NCI-H187 treated with DMSO at 0.1 percent for 48 hours (cell line): ENCODE data around the gene MYCBP2.
"Not testable (repeated sequence)": the region's sequence is repeated elsewhere in the genome, so short reads cannot be mapped to it uniquely, and the experiment has no call there.

Experiments used
- DNase-seq: peaks from one replicate; lab custom pipeline; 2025; lab: John Stamatoyannopoulos, UW

The MYCBP2 gene

DNA sequence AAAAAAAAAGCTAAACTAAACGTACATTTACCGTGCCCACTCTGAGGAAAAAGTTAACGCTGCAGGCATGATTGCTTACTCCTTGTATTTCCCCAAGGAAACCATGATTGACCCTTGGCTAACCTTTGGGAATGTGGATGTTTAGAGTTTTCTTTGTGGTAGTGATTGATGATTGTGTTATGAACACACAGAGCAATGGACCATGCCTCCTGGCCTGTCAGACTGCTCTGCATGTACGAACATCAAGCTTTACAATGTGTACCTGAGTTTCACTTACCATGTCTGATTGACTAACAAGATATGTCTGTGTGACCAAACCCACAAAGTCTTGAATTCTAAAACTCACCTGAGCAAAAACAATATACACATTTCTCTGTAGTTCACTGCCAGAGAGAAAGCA is 35.1 kb downstream of the MYCBP2 start:
- DNase-seq: no peak

DNA sequence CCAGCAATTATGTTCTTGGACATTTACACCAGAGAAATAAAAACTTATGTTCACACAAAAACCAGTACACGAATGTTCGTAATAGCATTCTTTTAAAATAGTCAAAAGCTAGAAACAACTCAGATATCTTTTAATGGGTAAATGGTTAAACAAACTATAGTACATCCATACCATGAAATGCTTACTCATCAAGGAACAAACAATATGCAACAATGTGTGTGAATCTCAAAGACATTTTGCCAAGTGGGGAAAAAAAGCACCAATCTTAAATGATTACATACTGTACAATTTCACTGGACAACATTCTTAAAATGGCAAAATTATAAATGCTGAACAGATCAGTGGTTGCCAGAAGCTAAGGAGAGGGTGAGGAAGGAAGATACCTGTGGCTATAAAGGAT is 36.6 kb downstream of the MYCBP2 start:
- no peak for DNase-seq

DNA sequence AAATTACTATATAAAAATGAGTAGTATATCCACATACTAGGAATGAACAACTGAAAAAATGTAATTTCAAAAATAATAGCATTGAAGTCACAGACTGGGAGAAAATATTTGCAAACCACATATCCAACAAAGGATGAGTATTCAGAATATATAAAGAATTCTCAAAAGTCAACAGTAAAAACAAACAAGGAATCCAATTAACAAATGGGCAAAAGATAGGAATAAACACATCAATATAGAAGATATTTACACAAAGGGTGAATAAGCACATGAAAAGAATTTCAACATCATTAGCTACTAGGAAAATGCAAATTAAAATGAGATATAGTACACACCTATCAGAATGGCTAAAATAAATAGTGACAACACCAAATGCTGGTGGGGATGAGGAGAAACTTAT is 37.0 kb downstream of the MYCBP2 start:
- DNase-seq: no peak

DNA sequence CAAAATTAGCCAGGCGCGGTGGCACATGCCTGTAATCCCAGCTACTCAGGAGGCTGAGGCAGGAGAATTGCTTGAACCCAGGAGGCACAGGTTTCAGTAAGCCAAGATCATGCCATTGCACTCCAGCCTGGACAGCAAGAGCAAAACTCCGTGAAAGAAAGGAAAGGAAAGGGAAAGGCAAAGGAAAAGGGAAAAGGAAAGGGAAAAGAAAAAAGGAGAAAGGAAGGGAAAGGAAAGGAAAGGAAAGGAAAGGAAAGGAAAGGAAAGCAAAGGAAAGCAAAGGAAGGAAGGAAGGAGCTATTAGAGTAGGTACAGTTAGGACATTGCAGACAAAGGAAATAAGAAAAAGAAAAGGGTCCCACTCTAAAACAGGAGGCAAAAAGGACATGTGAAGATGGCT is 41.3 kb downstream of the MYCBP2 start:
- DNase-seq: not testable (repeated sequence)

DNA sequence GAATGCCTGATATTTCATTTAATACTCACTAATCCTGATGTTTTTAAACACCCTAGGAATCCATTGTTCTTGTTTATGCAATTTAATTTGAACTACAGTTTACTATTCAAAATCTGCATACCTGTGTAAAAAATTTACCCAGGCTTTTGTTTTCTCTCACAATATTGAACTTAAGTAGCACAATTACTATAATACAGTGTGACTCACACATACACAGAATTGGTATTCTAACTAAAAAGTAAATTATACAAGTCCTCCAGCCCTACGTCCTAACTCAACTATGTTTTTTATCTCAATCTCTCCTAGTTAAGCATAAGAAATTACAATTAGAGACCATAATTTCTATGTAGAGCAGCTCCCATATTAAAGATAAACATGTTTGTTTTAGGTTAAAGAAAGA is 41.8 kb downstream of the MYCBP2 start:
- no peak for DNase-seq

DNA sequence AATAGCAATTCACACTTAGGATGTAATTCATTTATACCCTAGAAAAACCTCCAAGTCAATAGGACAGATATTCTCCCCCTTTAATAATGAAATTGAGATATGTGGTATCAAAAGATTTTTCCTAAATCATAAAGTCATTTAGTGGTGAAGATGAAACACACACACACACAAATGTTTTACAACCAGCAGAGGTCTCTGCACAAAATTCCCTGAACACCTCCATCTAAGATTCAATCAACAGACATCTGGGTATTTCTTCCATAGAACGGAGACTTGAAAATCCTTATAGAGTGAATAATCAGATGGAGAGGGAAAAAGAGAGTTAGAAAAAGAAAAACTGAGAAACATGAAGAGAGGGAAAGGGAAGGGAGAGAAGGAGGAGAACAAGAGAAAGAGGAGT is 52.8 kb downstream of the MYCBP2 start:
- DNase-seq: no peak

DNA sequence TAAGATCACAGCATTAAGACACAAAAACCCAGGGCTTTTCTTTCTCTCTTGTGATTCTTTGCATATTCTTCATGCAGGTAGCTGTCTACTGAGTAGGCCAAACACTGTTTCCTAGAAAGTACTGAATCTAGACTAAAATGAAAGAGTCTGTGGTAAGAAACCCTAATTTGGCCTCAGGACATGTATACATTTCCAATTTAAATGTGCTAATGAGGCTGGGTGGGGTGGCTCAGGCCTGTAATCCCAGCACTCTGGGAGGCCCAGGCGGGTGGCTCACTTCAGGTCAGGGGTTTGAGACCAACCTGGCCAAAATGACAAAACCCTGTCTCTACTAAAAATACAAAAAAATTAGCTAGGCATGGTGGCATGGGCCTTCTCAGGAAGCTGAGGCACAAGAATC is 57.8 kb downstream of the MYCBP2 start:
- no peak for DNase-seq

DNA sequence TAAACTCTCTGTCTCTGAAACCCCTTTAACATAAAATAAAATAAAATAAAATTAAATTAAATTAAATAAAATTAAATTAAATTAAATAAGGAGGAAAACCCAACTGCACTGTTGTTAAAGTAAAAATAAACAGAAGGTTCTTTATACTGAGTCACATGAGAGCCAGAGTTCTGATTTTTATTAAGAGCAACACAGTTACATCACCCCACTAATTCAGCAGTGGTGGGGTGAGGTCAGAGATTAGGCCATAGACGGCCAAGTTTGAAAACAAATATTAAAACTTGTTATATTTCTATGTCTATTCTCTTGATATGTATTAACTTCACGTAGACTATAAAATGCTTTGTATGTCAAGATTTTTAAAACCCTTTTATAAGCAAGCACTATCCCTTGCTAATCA is 59.5 kb downstream of the MYCBP2 start:
- no peak for DNase-seq

DNA sequence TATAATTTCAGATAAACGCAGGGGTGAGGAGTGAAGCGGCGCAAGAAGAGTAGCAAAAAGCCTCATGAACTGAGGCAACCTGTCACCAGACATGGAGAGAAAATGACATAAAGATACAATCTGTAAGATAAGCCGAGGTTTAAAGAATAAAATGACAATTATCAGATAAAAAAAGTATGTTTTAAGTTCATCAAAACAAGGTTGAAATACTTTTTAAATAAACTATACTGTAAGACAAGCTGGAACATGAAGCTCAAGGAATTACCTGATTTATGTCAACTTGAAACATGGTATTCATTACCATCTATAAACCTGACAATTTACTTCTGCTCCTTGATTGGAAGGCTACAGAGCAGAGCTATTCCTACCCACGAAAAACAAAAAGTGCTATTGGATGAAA is 61.6 kb downstream of the MYCBP2 start:
- DNase-seq: no peak

DNA sequence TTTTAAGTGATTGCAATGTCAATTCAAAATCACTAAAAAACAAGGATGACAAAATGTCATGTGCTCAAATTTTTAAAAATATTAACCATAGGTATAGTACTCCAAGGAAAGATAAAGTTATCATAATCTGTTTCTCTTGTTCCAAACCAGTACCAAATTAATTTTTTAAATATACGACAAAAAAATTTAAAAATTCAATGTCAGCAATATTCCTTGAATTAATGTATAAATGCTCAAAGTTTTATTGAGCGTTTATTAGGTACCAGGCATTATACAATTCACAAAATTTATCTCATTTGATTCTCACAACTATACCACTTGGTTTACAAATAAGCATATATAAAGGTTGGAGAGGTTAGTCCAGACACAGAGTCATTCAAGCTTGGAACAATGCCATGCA is 64.7 kb downstream of the MYCBP2 start:
- no peak for DNase-seq

DNA sequence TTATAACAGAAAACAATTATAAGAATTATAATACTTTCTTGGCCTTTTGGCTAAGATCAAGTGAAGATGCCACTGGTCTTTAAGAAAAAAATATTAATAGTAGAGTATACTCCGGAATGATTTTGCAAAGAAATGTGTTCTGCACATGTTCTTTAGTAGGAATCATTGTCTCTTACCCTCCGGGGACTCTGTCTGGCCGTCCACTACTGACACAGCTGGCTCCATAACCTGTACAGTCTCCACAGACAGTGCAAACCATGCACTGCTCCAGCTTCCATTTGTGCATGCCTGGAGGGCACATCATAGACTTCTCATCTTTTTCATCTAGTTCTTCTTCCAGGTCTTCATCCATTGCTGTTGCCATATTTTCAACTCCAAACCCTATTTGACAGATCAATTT is 75.9 kb downstream of the MYCBP2 start:
- no peak for DNase-seq

DNA sequence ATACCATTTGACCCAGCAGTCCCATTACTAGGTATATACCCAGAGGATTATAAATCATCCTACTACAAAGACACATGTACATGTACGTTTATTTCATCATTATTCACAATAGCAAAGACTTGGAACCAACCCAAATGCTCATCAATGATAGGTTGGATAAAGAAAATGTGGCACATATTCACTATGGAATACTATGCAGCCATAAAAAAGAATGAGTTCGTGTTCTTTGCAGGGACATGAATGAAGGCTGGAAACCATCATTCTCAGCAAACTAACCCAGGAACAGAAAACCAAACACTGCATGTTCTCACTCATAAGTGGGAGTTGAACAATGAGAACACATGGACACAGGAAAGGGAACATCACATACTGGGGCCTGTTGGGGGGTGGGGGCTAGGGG is 81.7 kb downstream of the MYCBP2 start:
- DNase-seq: not testable (repeated sequence)

DNA sequence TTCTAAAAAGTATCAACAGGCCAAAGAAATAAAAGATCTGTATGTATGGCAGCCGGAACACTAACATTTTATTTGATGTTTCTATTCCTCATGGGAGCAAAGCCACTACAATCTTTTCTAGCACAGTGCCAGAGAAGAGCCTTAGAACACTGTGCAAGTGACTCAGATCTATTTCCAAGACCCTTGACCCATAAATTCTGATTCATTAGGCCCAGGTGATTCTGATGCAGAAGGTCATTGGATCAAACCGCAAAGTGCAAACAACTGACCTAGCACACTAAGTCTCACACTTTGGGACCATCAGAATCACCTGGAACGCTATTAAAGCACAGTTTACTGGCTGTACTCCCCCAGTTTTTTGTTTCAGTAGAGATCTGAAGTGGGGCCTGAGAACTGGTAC is 87.6 kb downstream of the MYCBP2 start:
- no peak for DNase-seq

DNA sequence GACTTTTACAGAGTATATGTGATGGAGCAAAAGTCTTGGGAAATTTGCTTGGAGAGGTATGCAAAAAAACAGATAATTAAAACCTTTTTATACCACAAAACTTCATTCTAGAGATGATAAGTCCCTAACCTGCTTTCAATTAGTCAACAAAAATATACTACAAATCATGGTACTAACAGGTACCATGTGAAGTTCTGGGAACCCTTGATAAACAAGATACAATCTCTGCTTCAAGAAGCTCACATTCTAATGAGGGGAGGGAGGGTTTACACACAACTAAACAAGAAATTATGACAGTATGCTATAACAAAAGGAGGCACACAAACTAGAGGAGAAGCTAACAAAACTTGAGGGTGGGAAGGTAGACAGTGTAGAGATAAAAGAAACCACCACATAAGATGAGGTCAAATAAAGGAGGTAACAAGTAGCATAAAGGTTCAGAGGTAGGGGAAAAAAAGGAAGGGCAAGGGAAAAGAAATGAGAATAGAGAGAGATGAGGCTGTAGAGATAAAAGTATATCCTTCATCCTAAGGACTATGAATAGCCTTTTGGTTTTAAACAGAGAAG is 91.4 kb downstream of the MYCBP2 start:
- no peak for DNase-seq

DNA sequence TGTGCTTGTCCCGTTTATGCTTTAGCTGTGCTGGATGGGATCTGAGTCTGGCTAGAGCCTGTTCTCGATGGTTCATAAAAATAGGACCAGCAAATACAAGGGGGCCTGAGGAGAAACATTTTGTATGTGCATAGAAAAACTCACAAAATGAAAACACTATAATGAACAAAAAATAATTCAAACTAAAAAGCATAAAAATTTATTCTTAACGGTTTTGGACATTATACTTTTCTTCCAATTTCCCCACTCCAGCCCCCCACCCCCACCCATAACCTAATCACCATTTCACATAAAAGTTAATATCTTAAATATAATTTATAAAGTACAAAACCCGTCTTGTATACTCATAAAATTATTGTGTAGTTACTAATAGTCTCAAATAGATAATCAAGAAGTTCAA is 93.7 kb downstream of the MYCBP2 start:
- DNase-seq: no peak

DNA sequence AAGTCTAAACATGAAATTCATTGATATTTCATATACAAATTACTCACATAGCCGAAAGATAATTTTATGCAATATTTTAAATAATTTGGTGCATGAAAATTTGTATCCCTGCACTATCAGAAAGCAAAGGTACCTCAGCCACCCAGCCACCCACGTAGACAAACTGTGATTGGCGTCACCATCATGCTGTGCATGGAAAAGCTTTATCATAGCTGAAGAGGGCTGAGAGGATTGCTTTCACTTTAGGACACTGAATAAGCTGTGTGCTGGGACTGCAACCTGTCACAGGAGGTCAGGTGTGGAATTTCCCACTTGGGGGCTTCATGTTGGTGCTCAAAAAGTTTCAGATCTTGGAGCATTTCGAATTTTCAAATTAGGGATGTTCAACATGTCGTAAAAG is 96.3 kb downstream of the MYCBP2 start:
- DNase-seq: no peak

DNA sequence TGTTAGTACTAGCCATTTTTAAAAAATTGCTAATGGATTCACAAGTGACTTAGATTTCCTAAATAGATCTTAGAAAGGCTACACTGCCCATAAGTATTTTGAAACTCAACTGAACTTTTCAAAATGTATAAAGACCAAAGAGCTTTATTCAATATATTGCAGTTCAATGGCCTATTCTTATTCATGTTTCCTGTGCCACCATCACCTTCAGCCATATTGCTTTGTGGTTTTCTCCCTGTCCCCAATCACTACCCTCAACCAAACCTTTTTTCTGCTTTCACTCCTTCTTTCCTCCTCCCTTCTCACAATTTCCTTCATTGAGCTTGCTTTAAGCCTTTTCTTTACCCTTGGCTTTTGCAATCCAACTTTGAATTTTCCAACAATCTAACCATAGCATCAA is 100.9 kb downstream of the MYCBP2 start:
- DNase-seq: no peak

DNA sequence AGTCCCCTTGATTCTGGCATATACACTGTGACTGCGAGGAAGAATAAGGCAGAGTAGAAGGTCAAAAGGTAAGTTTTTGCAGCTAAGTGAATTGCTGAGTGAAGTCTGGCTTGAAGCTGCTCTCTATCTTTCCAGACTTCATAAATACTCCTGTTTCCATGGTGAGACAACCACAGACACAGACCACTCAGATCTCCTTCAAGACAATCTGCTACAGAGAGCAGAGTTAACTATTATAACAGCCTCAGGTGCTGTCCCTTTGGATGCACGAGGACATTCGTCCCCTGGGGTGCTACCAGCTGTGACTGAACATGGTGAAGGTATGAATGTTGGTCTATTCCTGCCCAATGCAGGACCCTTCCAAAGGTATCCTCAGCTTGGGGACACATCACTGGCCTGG is 104.0 kb downstream of the MYCBP2 start:
- DNase-seq: no peak

DNA sequence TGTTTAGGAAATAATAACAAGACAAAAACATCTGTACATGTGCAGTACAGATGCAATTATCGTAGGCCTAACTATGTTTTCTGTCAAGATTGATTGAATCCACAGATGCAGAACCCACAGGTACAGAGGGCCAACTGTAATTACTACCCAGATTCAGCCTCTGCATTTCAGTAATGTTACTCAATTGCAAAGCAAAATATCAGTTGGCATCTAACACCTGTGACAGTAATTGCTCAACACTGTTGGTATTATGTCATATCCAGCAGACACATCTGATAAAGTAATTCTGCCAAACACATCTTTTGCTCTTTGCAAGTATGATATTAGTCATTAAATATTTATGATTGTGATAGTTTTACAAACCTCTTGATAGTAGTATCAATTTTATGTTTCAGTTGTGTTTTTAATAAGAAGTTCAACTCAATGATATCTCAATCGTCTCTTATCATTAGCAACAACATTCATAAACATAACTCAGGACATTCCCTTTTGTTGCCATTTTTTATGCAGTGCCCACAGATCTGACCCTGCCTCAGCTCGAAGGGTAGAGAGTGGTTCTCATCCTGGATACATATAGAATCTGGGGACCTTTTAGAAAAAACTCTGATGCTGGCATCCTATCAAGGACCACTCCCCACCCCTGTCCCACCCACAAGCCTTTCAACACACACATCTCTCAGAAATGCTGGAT is 104.7 kb downstream of the MYCBP2 start:
- no peak for DNase-seq

DNA sequence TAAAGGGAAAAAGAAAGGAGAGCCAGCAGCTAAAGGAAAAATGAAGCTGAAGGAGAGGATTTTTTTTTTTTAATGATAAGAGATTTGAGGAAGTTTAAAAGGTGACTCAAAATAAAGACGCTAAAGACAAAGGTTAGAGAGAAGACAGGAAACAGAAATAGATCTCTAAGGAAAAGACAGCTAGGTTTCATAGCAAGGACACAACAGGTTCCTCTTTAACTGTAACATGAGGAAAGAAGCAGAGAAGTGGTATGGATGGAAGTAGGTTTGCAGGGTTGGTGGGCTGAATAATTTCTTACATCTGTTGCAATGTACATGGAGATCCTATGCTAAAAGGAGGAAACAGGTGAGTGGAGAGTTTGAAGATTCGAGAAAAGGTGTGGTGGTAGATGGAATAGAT is 107.5 kb downstream of the MYCBP2 start:
- no peak for DNase-seq

DNA sequence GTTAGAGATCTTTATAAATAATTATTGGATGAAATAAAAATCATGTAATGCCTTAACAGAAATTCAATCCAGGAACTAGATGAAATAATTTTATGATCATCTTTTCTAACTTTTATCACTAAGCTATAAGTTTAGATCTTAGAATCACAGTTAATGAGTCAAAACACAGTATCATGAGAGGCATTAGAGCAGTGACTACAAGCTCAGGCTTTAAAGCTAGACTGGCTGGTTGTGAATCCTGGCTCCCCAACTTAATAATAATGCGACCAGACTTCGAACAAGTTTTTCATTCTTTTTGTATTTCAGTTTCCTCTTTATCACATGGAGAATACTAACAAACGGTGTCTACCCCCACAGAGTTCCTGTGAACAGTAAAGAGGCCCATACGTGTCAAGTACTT is 108.6 kb downstream of the MYCBP2 start:
- DNase-seq: no peak

DNA sequence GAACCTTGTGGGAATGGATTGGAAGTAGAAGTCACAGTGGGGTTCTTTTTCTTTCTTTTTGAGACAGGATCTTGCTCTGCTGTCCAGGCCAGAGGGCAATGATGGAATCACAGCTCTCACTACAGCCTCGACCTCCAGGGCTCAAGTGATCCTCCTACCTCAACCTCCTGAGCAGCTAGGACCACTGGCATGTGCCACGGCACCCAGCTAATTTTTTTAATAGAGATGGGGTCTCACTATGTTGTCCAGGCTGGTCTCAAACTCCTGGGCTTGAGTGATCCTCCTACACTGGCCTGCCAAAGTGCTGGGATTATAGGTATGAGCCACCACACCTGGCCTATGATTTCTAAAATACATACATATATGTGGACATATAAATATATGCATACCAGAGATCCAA is 111.4 kb downstream of the MYCBP2 start:
- no peak for DNase-seq

DNA sequence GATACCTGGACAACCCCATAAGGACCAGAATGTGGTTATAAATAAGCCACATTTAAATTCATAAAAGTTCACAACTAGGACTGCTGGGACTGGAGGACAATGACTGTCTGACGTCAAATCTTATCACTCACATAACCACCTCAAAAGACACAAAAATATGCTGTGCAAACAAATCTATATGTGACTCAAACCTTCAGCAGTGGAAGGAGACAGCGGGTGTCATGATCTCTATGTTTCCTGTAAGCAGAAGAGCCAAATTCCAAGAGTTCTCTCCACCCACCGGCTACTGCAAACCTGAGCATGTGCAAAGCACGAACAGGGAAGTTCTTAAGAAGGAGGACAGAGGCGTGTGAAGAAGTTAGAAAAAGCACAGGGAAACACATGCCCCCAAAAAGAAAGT is 113.2 kb downstream of the MYCBP2 start:
- no peak for DNase-seq

DNA sequence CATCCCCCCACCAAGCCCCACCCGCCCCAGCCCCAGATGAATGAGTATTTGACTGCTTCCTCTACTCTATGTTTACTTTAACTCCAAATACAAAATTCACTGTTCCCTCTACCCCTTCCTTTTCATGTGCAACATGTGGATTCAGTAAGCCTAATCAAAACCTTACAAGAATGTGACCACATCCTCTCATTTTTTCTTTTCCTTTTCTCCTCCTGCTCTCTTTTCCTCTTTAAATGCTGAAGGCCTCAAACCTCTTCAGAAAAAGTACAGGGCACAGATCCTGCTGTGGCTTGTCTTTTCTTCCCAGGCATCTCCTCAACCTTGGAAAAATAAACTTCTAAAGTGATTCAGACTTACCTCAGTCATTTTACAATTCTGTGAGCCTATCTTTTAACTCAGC is 119.0 kb downstream of the MYCBP2 start:
- DNase-seq: no peak
